Measurements from ENCODE around the gene MEGF9. TPM values are rescaled to one million over a fixed set of nuclear protein-coding genes. Genes with fewer than 3 reads are reported as not detected.

MEGF9 gene
- total RNA-seq, 2 experiments from 2014 or later, result 9.4 to 10.5 TPM

DNA sequence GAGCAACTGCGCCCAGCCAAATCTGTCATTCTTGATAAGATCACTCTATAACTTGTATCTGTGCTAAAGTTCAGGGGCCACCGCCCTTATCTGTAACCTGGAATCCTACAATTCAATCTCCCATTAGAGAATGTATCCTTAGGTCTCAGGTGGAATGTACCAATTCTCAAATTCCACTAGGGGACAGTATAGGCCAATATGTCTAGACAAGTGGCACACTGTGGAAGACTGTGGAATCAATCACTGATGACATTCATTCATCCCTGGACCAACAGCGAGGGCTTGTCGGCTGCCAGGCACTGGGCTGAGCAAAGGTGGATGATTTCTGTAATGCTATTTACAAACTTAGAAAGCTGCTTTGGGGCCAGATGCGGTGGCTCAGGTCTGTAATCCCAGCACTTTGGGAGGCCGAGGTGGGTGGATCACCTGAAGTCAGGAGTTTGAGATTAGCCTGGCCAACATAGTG is 28.7 kb upstream of the MEGF9 start:
- ChIA-PET CTCF (interaction anchor here (1.3 to 2.2 kb wide), 2 partner anchors 10 to 13 kb away, joined by 3 to 10 read pairs; no protein-coding TSS in a partner anchor), POLR2A (no interaction called here)
- no peaks in the 10 kb centered on the region for H3K9me3 Mint-ChIP-seq
- peak; percentile 12 for DNase-seq
- H3K4me1 Mint-ChIP-seq, result peaks cover 5% of the 10 kb centered on the region
- no peak overlapping the region for H3K27ac Mint-ChIP-seq
- no peaks in the 10 kb centered on the region for H3K36me3 Mint-ChIP-seq (ENCODE audit: low read depth)
- no peak overlapping the region for H3K4me3 Mint-ChIP-seq
- H3K27me3 Mint-ChIP-seq, result no peaks in the 10 kb centered on the region

DNA sequence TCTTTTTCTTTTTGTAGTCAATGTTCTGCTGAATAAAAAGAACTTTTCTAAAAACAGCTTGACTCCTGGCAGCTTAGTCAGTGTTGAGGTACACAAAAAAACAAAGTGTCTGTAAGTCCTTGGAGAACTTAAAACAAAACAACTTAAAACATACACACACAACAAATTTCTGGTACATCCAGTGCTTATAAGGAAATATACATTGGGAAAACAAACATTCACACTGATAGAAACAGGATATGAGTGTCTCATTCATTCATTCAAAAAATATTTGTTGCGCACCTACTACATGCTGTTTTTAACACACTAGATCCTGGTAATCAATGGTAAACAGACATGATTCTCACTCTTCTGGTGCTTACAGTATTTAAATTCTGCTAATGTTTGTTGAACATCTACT is 27.4 kb upstream of the MEGF9 start:
- CTCF ChIA-PET, result interaction anchor here (1.6 kb wide), 1 partner anchor 14 kb away, joined by 4 read pairs; no protein-coding TSS in a partner anchor
- H3K27ac Mint-ChIP-seq, result no peak overlapping the region

DNA sequence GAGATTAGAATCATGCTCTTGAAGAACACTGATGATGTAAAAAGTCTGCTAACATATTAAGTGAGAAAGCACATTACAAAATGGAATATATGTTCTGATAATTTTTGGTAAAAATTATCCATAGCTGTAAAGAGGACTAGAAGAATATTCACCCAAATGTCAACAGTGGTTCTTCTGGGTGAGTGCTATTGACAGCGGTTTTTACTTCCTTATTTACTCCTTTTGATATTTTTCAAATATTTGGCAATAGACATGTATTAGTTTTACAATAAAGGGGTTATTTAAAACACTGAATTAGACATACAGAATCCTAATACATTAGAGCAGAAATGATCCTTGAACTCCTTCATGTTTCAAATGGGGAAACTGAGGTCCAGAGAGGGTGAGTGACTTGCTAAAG is 26.9 kb upstream of the MEGF9 start:
- Mint-ChIP-seq H3K9me3 (no peaks in the 10 kb centered on the region), H3K36me3 (ENCODE audit: low read depth) (no peaks in the 10 kb centered on the region)
- CTCF ChIA-PET, result interaction anchor here (1.6 kb wide), 1 partner anchor 14 kb away, joined by 4 read pairs; no protein-coding TSS in a partner anchor

More for the DNA sequence above, 27.4 kb upstream of the MEGF9 start:
- Mint-ChIP-seq H3K27me3 (no peaks in the 10 kb centered on the region), H3K36me3 (ENCODE audit: low read depth) (no peaks in the 10 kb centered on the region), H3K4me3 (no peak overlapping the region), H3K9me3 (no peaks in the 10 kb centered on the region), H3K4me1 (no peaks in the 10 kb centered on the region)
- POLR2A ChIA-PET, result no interaction called here
- no peak for DNase-seq

DNA sequence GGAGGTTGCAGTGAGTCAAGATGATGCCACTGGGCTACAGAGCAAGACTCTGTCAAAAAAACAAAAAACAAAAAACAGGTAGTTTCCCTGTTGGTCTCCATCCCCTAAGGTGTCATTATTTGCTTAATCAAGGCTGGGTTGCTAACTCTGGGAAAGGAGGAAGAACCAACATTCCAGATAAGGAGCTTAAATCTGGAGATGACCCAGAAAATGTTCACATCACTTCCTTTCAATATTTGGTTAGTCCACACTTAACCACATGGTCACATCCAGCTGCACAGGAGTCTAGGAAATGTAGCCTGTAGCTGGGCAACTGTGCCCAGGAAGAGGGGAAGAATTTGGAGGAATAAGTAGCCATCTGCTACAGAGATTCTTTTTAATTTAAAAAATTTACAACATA is 25.9 kb upstream of the MEGF9 start:
- DNase-seq, result no peak
- Mint-ChIP-seq H3K27ac (no peak overlapping the region), H3K4me1 (no peaks in the 10 kb centered on the region), H3K4me3 (no peak overlapping the region), H3K27me3 (no peaks in the 10 kb centered on the region), H3K36me3 (ENCODE audit: low read depth) (no peaks in the 10 kb centered on the region), H3K9me3 (no peaks in the 10 kb centered on the region)
- POLR2A ChIA-PET, result no interaction called here
- CTCF ChIA-PET, result interaction anchor here (0.6 kb wide), 1 partner anchor 29 kb away, joined by 3 read pairs; no protein-coding TSS in a partner anchor

More for the DNA sequence above, 26.9 kb upstream of the MEGF9 start:
- H3K27me3 Mint-ChIP-seq, result no peaks in the 10 kb centered on the region
- POLR2A ChIA-PET, result no interaction called here
- H3K4me1 Mint-ChIP-seq, result no peaks in the 10 kb centered on the region
- DNase-seq, result no peak
- no peak overlapping the region for H3K27ac Mint-ChIP-seq
- no peak overlapping the region for H3K4me3 Mint-ChIP-seq

DNA sequence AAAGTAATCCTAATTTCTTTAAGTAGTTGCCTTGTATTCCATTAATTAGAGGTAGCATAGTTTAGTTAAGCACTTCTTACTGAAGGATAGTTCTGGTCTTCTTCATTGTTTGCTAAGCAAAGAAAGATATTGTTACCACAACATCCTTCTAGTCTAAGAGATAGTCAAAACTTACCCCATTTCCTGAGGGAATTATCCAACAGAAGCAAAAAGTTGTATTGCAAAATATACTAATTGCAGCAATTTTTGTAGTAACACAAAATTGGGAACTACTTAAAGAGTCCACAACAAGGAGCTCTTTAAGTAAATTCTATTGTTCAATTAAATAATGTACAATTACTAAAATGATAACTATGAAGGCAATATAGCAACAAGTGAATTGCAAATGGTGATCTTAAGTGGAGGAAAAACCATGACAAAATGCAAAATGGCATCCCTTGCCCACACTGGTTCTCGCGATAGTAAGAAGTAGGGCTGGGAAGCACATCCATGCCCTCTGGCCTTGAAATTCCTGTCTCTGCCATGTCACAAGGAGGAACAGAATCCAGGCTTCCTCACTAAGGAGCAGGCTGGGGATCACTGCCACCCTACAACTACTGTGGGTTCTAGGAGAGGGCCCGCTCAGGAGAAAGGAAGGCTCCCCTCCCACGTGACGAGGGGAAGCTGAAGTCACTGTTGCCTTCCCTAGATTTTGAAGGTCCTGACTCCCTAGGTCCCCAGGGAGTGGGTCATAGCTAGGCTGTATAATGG is 23.3 kb upstream of the MEGF9 start:
- no peak overlapping the region for H3K27ac Mint-ChIP-seq
- peaks cover 3% of the 10 kb centered on the region for H3K4me1 Mint-ChIP-seq
- no peak for DNase-seq
- no peaks in the 10 kb centered on the region for H3K36me3 Mint-ChIP-seq (ENCODE audit: low read depth)
- H3K27me3 Mint-ChIP-seq, result no peaks in the 10 kb centered on the region
- H3K4me3 Mint-ChIP-seq, result no peak overlapping the region
- ChIA-PET CTCF (interaction anchor here (0.5 to 0.8 kb wide), 2 partner anchors 94 to 575 kb away, joined by 3 to 4 read pairs; no protein-coding TSS in a partner anchor), POLR2A (no interaction called here)
- no peaks in the 10 kb centered on the region for H3K9me3 Mint-ChIP-seq

DNA sequence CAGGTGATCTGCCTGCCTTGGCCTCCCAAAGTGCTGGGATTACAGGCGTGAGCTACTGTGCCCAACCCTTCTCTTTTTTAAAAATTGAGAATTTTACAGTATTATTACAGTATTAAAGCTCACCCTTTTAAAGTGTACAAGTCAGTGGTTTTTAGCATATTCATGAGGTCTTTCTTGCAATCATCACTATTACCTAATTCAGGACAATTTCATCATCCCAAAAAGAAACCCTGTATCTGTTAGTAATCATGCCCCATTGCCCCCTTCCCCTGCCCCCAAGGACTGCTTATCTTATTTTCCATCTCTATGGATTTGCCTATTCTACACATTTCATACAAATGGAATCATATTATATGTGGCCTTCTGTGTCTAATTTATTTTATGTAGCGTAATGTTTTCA is 22.6 kb upstream of the MEGF9 start:
- H3K36me3 Mint-ChIP-seq (ENCODE audit: low read depth), result no peaks in the 10 kb centered on the region
- H3K4me3 Mint-ChIP-seq, result no peak overlapping the region
- ChIA-PET CTCF (no interaction called here), POLR2A (no interaction called here)
- no peaks in the 10 kb centered on the region for H3K9me3 Mint-ChIP-seq
- peaks cover 3% of the 10 kb centered on the region for H3K4me1 Mint-ChIP-seq
- DNase-seq, result no peak
- no peak overlapping the region for H3K27ac Mint-ChIP-seq
- no peaks in the 10 kb centered on the region for H3K27me3 Mint-ChIP-seq

DNA sequence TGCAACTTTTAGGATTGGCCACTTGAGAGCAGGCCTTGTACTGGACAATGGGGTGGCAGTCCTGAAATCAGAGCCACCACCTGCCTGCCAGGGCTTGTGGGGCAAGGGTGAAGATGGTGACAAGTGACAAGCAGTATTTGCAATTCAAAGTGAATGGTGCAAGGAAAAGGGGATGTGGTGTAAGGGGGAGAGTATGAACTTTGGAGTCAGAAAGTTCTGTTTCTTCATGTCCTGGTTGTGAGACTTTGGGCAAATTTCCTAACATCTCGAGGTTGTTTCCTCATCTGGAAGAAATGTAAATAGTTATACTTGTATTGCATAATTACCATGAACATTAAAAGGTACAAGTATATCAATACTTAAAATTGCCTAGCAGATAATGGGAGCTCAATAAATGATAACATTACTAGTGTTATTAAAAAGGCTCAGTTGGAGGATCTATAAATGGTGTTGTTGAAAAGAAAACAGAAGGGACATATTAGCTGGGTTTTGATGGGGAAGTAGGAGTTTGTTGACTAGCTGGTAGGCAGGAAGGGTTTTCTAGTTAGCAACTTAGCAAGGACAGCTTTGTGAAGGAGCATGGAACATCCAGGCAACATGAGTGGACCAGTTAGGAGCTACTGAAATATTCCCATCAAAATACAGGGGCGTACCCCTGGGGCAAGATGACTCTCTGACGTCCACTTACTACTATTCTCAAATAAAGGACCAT is 21.3 kb upstream of the MEGF9 start:
- Mint-ChIP-seq H3K27me3 (no peaks in the 10 kb centered on the region), H3K9me3 (no peaks in the 10 kb centered on the region), H3K27ac (no peak overlapping the region), H3K4me3 (no peak overlapping the region), H3K4me1 (peaks cover 3% of the 10 kb centered on the region), H3K36me3 (ENCODE audit: low read depth) (no peaks in the 10 kb centered on the region)
- CTCF ChIA-PET, result interaction anchor here (1.0 kb wide), 1 partner anchor 21 kb away, joined by 3 read pairs; no protein-coding TSS in a partner anchor
- POLR2A ChIA-PET, result no interaction called here
- no peak for DNase-seq

DNA sequence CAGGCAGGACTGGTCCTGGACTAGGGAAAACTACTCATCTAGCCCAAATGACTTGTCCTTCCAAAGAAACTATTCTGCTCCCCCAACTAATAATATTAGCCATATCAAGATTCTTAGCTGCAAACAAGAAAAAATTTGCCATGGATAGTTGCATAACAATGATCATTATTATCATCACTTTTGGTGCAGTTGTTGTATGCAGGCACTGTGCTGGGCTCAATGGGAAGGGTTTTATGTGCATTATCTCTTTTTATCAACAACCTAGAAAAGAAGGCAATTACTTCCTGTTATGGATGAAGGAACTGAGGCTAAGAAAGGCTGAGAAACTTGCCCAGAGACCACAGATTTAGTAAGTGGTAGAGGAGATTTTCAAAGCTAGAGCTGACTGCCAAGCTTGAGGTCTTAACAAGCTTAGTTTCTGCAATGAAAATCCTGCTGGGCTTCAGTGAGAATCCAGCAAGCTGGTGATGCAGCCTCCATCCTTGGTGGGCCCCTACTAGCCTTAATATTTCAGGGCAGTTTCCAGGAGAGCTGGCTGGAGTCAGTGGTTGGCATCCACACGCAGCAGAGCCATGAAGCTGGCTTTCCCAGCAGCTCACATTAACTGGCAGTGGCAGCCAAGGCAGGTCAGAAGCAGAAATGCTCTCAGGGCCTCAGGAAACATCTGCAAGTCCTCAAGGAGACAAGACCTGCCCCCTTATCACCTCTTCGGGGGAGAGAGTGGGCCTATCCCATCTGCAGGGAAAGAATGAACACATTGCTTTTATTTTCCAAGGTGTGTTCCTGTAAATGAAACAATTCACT is 20.5 kb upstream of the MEGF9 start:
- H3K9me3 Mint-ChIP-seq, result no peaks in the 10 kb centered on the region
- H3K36me3 Mint-ChIP-seq (ENCODE audit: low read depth), result no peaks in the 10 kb centered on the region
- no peaks in the 10 kb centered on the region for H3K27me3 Mint-ChIP-seq
- no peak overlapping the region for H3K4me3 Mint-ChIP-seq
- H3K4me1 Mint-ChIP-seq, result peaks cover 3% of the 10 kb centered on the region
- DNase-seq, result no peak
- H3K27ac Mint-ChIP-seq, result no peak overlapping the region
- POLR2A ChIA-PET, result no interaction called here
- CTCF ChIA-PET, result interaction anchor here (1.0 kb wide), 1 partner anchor 20 kb away, joined by 3 read pairs; no protein-coding TSS in a partner anchor

DNA sequence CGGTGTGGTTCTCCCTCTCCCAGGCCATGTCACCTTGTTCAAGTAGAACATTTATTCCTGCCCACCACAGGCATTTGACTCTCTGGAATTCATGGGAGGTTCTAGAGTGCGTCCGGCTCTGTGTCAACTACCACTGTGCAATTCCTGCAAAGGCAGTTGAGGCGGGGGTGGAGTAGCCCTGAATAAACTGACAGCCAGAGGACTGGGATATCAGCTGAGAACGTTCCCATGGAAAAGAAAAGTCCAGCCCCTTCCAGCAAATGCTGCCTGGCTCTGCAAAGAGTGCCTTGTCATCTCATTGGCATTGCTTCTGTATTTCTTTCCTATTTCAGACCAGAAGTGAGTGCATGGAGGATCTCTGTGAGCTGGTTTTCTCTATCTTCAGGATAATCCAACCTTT is 18.9 kb upstream of the MEGF9 start:
- DNase-seq, result no peak
- Mint-ChIP-seq H3K4me3 (no peak overlapping the region), H3K36me3 (ENCODE audit: low read depth) (no peaks in the 10 kb centered on the region), H3K4me1 (peaks cover 6% of the 10 kb centered on the region), H3K27ac (no peak overlapping the region), H3K9me3 (no peaks in the 10 kb centered on the region), H3K27me3 (no peaks in the 10 kb centered on the region)
- ChIA-PET CTCF (interaction anchor here (0.6 kb wide), 1 partner anchor 10 kb away, joined by 4 read pairs; no protein-coding TSS in a partner anchor), POLR2A (no interaction called here)

DNA sequence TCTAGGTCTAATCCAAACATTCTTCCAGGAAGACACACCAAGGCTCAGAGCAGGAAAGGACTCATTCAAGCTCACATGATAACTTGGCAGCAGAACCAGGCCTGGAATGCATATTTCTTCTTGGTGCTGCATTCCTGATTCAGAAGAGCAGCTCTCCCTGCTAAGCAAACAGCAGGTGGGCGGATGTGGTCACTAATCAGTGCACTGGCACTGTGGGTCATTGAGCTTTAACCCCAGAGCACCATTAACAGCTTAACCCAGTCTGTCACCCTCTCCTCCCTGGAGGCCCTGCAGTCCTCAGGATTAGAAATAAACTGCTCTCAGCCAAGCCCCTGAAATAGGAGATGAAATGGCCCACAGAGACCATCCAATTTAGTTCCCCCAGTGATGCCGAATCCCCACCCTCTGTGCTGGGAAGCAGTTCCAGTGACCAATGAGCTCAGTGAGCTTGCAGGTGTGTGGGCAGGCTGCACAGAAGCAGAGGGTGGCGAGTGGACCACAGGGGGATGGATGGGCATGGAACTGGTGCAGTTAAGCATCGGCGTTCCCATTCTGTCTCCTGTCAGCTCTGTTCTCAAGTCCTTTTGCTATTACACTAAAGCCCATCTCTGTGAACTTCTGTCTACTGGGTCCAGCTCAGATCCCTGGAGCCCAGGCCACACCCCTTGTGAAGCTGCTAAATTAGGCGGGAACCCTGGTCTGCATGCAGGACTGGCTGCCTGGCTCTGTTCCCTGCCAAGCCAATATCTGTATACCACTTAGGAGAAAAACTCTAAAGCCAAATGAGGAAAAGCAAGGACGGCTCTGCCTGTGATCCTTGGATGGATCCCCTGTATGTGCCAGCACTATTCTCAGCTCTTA is 16.6 kb upstream of the MEGF9 start:
- H3K4me3 Mint-ChIP-seq, result no peak overlapping the region
- POLR2A ChIA-PET, result no interaction called here

DNA sequence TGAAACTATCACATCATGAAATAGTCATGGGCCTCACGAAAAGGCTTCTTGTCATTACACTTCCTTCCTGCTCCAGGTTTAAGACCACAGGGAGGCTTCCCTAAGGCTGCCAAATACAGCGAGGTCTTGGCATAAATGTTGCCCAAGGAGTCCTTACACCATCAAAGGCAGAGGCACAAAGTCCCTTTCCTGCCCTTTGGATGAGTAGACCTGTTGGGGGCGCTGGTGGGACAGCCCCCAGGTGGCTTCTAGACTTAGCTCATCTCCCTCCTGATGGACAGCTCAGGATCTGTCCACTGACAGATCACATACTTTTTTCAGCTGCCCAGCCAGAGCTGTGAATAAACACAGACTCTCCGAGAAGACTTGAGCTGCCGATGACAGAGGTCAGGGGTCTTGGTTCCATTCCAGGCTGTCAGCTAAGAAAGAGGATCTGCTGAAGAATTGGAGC is 15.5 kb upstream of the MEGF9 start:
- Mint-ChIP-seq H3K27ac (no peak overlapping the region), H3K4me3 (no peak overlapping the region), H3K27me3 (no peaks in the 10 kb centered on the region), H3K36me3 (ENCODE audit: low read depth) (no peaks in the 10 kb centered on the region), H3K9me3 (no peaks in the 10 kb centered on the region), H3K4me1 (peaks cover 21% of the 10 kb centered on the region)
- POLR2A ChIA-PET, result no interaction called here
- no peak for DNase-seq
- CTCF ChIA-PET, result interaction anchor here (1.9 to 3.0 kb wide), 2 partner anchors 15 to 17 kb away, joined by 4 to 12 read pairs; partner anchors contain the start of gene MEGF9

More for the DNA sequence above, 16.6 kb upstream of the MEGF9 start:
- CTCF ChIA-PET, result interaction anchor here (1.9 to 3.0 kb wide), 2 partner anchors 16 to 18 kb away, joined by 4 to 12 read pairs; partner anchors contain the start of gene MEGF9
- Mint-ChIP-seq H3K27ac (no peak overlapping the region), H3K4me1 (peaks cover 20% of the 10 kb centered on the region), H3K9me3 (no peaks in the 10 kb centered on the region), H3K36me3 (ENCODE audit: low read depth) (no peaks in the 10 kb centered on the region), H3K27me3 (no peaks in the 10 kb centered on the region)
- no peak for DNase-seq

DNA sequence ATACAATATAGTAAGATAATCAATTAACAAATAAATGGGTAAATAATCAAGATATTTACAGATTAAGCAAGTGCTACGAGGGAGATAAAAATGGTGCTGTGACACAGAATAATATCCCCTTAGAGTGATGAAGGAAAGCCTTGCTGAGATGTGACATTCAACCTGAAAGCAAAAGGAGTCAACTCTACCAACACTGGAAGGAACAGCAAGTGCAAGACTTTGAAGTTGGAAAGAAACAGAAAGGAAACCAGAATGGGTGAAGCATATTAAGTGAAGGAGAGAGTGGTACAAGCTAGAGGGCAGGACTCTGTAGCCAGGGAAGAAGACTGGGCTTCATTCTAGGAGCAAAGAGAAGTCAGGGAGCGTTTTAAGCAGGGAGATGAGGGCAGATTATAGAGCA is 12.2 kb upstream of the MEGF9 start:
- H3K27ac Mint-ChIP-seq, result peak overlapping the region; percentile 33
- no peaks in the 10 kb centered on the region for H3K36me3 Mint-ChIP-seq (ENCODE audit: low read depth)
- no peak overlapping the region for H3K4me3 Mint-ChIP-seq
- ChIA-PET POLR2A (no interaction called here), CTCF (interaction anchor here (1.0 kb wide), 1 partner anchor 9 kb away, joined by 4 read pairs; no protein-coding TSS in a partner anchor)
- peaks cover 18% of the 10 kb centered on the region for H3K4me1 Mint-ChIP-seq
- DNase-seq, result no peak
- no peaks in the 10 kb centered on the region for H3K27me3 Mint-ChIP-seq
- H3K9me3 Mint-ChIP-seq, result no peaks in the 10 kb centered on the region

Data from activated CD4-positive, alpha-beta T cell treated with anti-CD3 and anti-CD28 coated beads, Interleukin-2, amount 10 ng/mL, durations not matched to agents 7 days and 5 days (primary cell).